ENCODE results near the gene CELF5.

DNA sequence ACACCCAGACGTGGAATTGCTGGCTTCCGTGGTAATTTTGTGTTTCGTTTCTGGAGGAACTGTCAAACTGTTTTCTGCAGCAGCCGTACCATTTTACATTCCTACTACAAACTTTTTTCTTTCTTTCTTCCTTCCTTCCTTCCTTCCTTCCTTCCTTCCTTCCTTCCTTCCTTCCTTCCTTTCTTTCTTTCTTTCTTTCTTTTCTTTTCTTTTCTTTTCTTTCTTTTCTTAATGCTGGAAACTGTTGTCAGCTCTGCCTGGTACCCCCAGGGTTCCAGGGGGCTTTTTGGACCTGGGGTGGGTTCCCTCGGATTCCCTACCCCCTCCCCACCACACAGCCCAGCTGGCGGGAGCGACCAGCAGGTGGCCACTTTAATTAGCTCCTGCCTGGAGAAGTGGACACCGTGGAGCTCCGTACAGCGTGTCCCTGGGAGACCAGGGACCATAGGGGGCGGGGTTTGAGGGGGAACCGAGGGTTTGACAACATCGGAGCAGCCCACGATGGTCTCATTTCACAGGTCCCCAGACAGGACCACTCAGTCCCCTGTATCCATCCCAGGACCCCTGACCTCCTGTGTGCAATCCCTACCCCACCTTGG, 24.4 kb downstream of the CELF5 start:
- TF ChIP-seq POLR2A (IDR thresholded peaks at IDR 0.05; ENCODE audit: low read depth, low read length) (no peak), TAF1 (IDR thresholded peaks at IDR 0.05; ENCODE audit: borderline replicate concordance, low read depth, low read length) (no peak)
